ENCODE measurements around the gene NHP2.

Gene NHP2

DNA sequence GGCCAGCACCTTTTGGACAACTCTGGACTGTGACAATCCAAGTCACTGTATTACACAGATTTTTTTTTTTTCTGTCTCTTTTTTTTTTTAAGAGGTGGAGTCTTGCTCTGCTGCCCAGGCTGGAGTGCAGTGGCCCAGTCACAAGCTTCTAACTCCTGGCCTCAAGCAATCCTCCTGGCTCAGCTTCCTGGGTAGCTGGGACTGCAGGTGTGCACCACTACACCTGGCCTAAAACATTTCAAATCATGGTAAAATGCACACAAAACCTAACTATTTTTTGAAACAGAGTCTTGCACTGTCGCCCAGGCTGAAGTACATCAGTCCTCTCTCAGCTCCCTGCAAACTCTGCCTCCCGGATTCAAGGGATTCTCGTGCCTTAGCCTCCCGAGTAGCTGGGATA lies 47.6 kb downstream of the NHP2 start:
- no peak overlapping the region for H3K4me3 Mint-ChIP-seq
- H3K9me3 Mint-ChIP-seq, result no peaks in the 10 kb centered on the region
- H3K4me1 Mint-ChIP-seq (ENCODE audit: low read depth), result peaks cover 12% of the 10 kb centered on the region
- H3K27ac Mint-ChIP-seq, result no peak overlapping the region
- H3K36me3 Mint-ChIP-seq (ENCODE audit: low read depth), result no peaks in the 10 kb centered on the region
- DNase-seq, result no peak
- no peaks in the 10 kb centered on the region for H3K27me3 Mint-ChIP-seq

DNA sequence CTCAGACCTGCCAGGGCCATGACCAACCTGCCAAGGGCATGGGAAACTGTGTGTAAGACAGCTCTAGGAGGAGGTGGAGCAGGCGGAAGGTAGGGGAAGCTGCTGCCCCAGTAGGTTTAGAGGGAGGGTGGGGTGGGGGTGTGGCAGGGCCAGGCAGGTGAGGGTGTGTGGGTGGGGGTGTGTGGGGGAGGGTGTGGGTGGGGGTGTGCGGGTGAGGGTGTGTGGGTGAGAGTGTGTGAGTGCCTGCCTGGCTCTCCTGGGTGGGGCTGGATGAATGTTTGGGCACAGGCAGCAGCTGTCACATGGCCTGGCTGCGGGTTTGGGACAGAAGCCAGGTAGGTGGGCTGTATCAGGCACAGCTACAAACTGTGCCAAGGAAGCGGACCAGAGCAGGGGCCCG lies 49.2 kb downstream of the NHP2 start:
- no peak overlapping the region for H3K4me3 Mint-ChIP-seq
- H3K27me3 Mint-ChIP-seq, result no peaks in the 10 kb centered on the region
- peaks cover 12% of the 10 kb centered on the region for H3K4me1 Mint-ChIP-seq (ENCODE audit: low read depth)
- H3K9me3 Mint-ChIP-seq, result no peaks in the 10 kb centered on the region
- H3K36me3 Mint-ChIP-seq (ENCODE audit: low read depth), result no peaks in the 10 kb centered on the region
- DNase-seq, result no peak
- H3K27ac Mint-ChIP-seq, result no peak overlapping the region

DNA sequence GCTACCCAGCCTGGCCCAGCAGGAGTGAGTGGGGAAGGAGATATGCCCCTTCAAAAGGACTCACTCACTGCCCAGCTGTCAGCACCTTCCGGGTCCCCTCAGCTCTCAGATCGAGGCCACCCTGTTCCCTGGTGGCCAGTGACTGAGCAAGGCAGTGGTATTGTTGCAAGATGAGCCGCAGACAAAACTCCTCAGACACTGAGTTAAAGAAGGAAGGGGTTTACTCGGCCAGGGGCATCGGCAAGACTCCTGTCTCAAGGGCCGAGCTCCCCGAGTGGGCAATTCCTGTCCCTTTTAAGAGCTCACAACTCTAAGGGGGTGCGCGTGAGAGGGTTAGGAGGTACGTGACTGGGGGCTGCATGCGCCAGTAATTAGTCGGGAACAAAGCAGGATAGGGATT lies 50.1 kb downstream of the NHP2 start:
- Mint-ChIP-seq H3K36me3 (ENCODE audit: low read depth) (no peaks in the 10 kb centered on the region), H3K27ac (peak overlapping the region; percentile 56), H3K4me1 (ENCODE audit: low read depth) (peaks cover 12% of the 10 kb centered on the region), H3K4me3 (no peak overlapping the region), H3K9me3 (no peaks in the 10 kb centered on the region), H3K27me3 (no peaks in the 10 kb centered on the region)
- no peak for DNase-seq
